ENCODE results near the gene MRO.
"Not testable (repeated sequence)": the region's sequence is repeated elsewhere in the genome, so short reads cannot be mapped to it uniquely, and the experiment has no call there.

MRO gene

DNA sequence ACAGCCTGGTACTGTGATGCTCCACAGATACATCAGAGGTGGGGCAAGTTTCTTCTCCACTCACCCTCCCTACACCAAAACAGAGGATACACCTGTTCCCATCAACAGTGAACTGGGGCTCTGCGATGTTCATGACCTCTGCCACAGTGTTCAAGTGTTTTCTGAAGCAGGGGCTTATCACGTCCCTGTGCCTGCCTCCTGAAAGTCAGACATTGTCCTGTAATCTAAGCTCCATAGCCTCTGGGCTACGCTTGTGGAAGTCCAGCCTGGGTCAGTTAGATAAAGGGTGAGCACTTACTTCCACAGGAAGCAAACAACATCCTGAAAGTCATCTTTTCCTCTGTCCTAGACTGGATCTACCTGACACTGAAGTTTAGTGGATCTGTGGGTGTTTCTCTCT is 20.2 kb upstream of the MRO start:
- in situ Hi-C loops (cut with MboI; ENCODE audit: low sequenced_read_pairs, unreplicated experiment), result no loop called here
- DNase-seq (ENCODE audit: low spot score), result no peak
- TF ChIP-seq CTCF (IDR thresholded peaks at IDR 0.05; ENCODE audit: borderline replicate concordance, control extremely low read depth, extremely low read depth, insufficient read depth, missing control alignments), result no peak

DNA sequence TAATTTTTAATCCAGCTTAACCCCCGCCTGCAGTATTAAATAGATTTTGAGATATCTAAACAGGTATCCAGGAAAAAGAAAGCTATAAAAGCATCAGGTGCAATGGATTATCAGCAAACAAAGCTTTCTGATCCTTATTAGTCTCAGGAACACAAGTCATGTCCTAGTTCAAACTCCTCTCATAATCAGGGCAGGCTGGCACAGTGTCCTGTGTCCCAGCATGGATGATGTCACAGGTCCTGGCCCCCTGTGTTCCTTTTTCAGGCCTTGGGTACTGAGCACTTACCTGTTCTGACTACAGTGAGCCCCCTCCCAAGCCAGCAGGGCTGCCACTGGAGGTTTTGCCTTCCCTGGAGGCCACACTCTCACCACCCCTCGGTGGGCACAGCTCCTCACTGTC is 19.5 kb upstream of the MRO start:
- no peak for DNase-seq (ENCODE audit: low spot score)
- in situ Hi-C loops (cut with MboI; ENCODE audit: low sequenced_read_pairs, unreplicated experiment), result no loop called here
- TF ChIP-seq CTCF (IDR thresholded peaks at IDR 0.05; ENCODE audit: borderline replicate concordance, control extremely low read depth, extremely low read depth, insufficient read depth, missing control alignments), result no peak

- no peak for DNase-seq (ENCODE audit: low spot score)
- no peak for TF ChIP-seq CTCF (IDR thresholded peaks at IDR 0.05; ENCODE audit: borderline replicate concordance, control extremely low read depth, extremely low read depth, insufficient read depth, missing control alignments)
- in situ Hi-C loops (cut with MboI; ENCODE audit: low sequenced_read_pairs, unreplicated experiment), result no loop called here
Measured at GRCh38 chr18:50836521-50836957, 16.7 kb upstream of the MRO start.

DNA sequence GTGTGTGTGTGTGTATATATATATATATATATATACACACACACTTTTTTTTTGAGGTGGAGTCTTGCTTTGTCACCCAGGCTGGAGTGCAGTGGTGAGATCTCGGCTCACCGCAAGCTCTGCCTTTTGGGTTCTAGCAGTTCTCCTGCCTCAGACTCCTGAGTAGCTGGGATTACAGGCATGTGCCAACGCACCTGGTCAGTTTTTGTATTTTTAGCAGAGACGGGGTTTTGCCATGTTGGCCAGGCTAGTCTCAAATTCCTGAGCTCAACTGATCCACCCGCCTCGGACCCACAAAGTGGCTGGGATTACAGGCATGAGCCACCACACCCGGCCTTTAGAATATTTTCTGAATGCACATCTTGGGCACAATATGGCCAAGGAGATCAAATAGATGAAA is 13.7 kb upstream of the MRO start:
- in situ Hi-C loops (cut with MboI; ENCODE audit: low sequenced_read_pairs, unreplicated experiment), result not testable (repeated sequence)

GRCh38 chr18:50832754-50833153 is 12.9 kb upstream of the MRO start:
- no peak for TF ChIP-seq CTCF (IDR thresholded peaks at IDR 0.05; ENCODE audit: borderline replicate concordance, control extremely low read depth, extremely low read depth, insufficient read depth, missing control alignments)
- in situ Hi-C loops (cut with MboI; ENCODE audit: low sequenced_read_pairs, unreplicated experiment), result no loop called here
- peak; percentile 57 for DNase-seq (ENCODE audit: low spot score)

More for the DNA sequence above, 13.7 kb upstream of the MRO start:
- DNase-seq (ENCODE audit: low spot score), result not testable (repeated sequence)

DNA sequence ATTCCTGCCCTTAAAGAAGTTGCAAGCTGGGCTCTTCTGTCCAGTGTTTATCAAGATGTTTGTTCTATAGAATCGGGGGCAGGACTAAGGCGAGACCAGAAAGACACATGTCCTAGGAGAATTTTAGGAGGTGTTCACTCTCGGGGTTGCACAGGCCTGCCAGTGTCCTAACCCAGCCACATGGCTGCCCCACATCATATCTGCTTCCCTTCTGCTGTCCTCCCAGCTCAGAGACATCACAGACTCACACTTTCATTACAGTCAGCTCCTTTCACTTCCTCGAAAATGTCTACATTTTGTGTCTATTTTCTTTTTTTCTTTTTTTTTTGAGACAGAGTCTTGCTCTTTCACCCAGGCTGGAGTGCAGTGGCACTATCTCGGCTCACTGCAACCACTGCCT is 10.7 kb upstream of the MRO start:
- in situ Hi-C loops (cut with MboI; ENCODE audit: low sequenced_read_pairs, unreplicated experiment), result no loop called here
- peak; percentile 47 for DNase-seq (ENCODE audit: low spot score)
- peak; percentile 6 for TF ChIP-seq CTCF (IDR thresholded peaks at IDR 0.05; ENCODE audit: borderline replicate concordance, control extremely low read depth, extremely low read depth, insufficient read depth, missing control alignments)

GRCh38 chr18:50829644-50830043 is 9.8 kb upstream of the MRO start:
- DNase-seq (ENCODE audit: low spot score), result no peak
- TF ChIP-seq CTCF (IDR thresholded peaks at IDR 0.05; ENCODE audit: borderline replicate concordance, control extremely low read depth, extremely low read depth, insufficient read depth, missing control alignments), result no peak
- in situ Hi-C loops (cut with MboI; ENCODE audit: low sequenced_read_pairs, unreplicated experiment), result no loop called here
